ENCODE data around the gene MRPL12.

MRPL12 gene

DNA sequence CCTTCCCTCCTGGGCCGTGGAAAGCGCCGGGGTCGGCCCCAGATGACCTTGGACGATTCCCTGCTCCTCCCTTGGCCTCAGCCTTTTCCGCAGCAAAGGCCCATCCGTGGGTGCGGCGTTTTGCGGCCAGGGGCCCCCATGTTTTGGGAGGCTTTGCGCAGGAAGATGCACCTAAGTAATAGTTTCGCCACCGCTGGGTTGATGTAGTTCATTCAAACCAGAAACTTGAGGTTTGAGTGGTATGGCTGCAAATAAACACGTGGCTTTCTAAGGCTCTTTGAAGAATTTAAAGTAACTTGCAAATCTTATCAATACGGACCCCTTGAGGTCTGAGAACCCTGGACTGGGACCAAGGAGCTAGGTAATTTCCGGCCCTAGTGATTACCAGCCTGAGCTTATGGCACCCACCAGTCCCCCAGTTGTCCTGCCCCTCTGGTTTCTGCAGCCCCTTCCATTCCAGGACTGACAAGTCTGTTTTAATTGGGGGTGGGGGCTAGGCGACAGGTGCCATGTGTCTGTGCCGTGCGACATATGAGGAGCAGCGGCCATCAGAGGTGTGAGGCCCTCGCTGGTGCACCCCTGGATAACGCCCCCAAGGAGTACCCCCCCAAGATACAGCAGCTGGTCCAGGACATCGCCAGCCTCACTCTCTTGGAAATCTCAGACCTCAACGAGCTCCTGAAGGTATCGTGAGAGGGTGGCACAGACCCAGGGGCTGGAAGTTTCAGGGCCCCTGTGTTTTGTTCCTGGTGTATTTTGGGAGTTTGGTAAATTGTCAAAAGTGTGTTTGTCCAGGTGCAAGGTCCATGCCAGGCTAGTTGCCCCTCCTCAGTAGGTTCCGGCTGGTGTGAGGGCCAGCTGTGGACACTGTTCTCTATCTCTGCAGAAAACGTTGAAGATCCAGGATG, 834 bp downstream of the MRPL12 start:
- DNase-seq: peak; percentile 25

- no peak for DNase-seq
Observed at GRCh38 chr17:81705518-81706231, 2.5 kb downstream of the MRPL12 start.

GRCh38 chr17:81706232-81706611, 3.1 kb downstream of the MRPL12 start:
- DNase-seq: no peak

- no peak for DNase-seq
Observed at GRCh38 chr17:81706757-81707624, 3.8 kb downstream of the MRPL12 start.

DNA sequence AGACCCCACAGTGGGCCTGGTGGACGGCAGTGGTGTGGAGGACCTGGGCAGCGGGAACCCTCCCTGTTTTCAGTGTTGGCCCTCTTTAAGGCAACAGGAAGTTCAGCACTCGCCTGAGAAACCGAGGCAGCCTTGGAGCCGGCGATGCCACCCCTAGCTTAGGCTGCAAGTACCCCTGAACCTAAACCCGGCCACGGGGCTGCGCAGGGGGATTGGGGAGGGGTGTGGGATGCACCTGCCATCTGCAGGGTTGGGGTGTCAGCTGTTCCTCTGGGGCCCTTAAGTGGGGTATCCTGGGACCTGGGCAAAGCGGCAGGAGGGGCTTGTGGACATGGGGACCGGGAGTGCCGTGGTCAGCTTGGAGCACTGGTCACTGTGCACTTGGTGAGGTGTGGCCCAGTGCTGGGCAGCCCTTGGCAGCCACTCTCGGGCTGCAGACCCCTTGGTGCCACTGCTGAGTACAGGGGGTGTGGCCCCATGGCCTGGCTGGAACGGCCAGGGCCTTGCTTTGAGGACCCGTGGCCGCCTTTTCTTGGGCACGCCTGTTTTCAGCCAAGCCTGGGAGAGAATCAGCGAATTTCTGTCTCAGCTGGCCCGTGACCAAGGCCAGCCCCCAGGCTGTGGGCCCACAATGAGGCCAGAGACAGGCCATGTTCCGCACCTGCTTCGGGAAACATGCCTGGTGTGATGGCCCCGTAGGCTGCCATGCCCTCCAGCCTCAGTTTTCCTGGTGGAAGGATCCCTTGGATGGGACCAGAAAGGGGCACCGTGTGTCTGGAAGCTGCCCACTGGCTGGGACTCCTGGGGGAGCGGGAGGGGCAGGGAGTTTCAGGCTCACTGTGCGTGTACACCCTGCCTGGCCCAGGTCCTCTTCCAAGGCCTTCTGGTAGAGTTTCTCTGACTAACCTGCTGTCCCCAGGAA, 4.8 kb downstream of the MRPL12 start:
- DNase-seq: no peak

GRCh38 chr17:81708739-81709185, 5.6 kb downstream of the MRPL12 start:
- DNase-seq: no peak

- DNase-seq: no peak
Observed at GRCh38 chr17:81710514-81711308, 7.5 kb downstream of the MRPL12 start.

DNA sequence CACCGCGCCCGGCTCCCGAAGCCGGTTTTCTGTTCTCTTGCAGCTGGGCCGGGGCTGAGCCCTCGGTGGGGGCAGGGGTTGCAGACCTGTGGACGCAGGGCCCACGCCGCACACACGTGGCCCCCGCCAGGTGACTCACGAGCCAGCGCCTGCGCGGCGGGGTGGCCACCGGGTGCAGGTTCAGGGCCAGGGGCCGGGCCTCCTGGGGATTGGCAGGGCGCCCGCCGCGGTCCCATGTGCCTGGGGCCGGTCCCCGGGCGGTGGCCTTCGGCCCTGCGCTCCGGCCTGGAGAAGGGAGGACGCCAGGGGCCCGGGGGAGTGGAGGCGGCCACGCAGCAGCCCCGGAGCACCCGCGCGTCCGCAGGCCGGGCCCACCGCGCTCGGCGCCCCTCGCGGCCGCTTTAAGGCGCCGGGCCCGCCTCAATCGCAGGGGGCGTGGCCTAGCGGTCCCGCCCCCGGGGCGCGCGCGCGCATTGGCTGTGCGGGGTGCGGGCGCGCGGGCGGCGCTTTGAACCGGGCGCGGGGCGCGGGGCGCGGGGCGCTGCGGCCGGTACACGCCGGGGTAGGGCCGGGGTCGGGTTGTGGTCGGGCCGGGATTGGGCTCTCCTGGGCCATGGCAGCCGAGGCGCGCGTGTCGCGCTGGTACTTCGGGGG, 8.8 kb downstream of the MRPL12 start, which contains the start of gene SLC25A10:
SLC25A10 (plus strand) TSS at position 471 of the 654 bp plus-strand sequence; CDS start at position 614, 143 bp downstream.
- DNase-seq: peak; percentile 75

GRCh38 chr17:81712468-81713003, 9.4 kb downstream of the MRPL12 start:
- no peak for DNase-seq

DNA sequence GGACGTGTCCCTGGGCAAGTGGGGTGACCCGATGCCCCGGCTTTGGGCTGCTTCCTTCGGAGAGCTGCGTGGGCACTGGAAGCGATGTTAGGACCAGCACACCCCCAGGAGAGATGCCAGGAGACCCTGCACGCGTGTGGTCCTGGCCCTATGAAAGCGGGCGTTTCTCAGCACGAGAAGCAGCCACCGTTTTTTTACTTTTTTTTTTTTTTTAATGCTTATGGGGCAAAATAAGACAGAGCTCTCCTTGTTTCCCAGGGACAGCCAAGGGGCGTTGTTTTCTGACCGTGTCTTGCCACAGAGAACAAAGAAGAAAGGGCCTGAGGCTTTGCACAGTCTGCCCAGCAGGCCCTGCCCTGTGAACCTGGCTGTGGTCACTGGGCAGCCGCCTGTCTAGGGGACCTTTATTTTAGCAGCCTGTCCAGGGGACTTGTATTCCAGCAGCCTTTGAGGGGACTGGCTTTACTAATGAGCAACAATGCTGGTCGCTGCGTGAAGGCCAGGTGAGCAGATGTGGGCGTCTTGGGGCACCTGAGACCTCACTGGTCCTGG, 9.9 kb downstream of the MRPL12 start:
- DNase-seq: no peak

DNA sequence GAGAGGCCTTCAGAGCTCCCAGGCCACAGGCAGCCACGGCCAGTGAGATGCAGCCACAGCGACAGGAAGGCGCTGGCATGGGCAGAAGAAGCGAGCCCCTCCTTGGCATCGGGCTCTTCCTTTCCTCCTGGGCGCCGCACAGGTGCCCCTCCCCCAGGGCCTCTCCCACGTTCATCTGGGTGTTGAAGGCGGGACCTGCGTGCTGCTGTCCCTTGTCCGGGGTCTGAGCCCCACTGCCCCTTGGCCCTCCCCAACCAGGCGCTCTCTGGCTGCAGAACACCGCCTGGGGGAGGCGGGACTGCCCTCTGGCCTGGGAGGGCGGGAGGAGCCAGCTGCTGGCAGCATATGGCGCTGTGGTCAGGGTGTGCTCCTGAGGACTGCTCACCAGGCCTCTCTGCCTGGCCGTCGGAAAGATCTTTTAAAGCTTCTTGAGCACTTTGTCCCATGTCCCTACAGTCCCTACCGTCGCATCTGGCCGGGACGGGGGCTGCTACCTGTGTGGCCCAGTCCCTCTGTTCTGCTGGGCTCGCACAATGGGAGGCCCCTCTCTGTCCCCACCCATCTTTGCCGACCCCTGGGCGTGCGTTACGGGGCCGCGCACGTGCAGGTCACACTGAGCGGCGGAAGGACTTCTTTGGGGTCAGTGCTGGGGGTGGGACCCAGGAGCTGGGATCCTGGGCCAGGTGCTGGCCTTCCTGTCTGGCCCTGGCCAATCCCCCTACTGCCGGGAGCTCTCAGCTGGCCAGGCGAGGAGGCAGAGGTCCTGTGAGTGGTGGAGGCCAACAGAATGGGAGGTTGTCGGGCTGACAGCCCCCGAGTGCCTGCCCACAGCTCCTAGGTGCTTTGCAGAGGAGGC, 10.6 kb downstream of the MRPL12 start:
- DNase-seq: no peak

DNA sequence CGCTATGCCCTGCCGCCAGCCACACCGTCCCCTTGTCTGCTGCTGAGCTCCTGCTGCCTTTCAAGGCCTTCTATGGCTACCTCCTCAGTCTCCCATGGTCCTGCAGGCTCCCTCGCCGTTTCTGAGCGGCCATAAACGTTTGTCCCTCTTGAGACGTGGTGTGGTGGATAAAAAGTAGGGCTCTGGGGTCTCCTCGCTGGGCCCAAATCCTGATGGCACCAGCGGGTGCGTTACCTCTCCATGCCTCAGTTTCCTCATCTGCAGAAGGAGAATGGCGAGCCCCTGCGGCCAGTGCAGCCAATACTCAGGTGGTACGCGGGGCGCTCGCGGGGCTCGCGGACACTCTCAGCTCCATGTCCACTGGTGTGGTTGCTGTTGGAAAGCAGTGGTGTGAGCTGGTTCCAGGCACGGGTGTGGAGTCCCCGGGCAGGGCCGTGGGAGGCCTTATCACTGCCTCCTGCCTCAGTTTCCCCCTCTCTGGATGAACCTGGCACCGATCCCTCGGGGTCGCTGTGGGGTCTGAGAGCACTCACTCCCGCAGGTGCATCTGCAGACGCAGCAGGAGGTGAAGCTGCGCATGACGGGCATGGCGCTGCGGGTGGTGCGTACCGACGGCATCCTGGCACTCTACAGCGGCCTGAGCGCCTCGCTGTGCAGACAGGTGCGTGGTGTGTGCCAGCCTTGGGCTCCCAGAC, 11.4 kb downstream of the MRPL12 start:
- DNase-seq: no peak

DNA sequence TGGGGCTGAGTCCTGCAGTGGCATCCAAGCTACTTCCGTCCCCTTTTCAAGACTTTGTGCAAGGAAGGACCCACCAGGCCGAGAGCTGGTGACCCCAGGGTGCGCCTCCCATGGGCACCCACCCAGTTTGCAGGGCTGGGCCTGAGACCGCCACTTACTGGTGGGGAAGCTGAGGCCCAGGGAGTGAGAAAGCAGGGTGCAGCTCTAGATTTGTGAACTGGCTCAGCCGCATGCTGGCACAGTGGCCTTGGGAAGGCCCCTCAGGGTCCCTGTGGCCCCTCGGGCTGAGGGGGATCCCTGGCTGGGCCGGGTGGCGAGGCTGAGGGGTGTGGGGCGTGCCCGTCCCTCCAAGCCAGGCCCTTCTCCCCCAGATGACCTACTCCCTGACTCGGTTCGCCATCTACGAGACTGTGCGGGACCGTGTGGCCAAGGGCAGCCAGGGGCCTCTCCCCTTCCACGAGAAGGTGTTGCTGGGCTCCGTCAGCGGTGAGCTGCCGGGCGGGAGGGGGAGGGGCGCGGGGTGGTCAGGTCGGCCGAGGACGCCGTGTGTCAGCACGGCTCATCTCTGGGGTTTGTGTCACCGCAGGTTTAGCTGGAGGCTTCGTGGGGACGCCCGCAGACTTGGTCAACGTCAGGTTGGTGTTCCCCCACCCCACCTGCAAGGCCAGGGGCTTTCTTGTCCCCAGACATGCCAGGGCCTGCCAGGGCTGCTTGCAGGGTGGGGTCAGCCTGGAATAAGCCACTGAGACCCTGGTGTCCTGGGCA, 12.1 kb downstream of the MRPL12 start:
- DNase-seq: no peak

DNA sequence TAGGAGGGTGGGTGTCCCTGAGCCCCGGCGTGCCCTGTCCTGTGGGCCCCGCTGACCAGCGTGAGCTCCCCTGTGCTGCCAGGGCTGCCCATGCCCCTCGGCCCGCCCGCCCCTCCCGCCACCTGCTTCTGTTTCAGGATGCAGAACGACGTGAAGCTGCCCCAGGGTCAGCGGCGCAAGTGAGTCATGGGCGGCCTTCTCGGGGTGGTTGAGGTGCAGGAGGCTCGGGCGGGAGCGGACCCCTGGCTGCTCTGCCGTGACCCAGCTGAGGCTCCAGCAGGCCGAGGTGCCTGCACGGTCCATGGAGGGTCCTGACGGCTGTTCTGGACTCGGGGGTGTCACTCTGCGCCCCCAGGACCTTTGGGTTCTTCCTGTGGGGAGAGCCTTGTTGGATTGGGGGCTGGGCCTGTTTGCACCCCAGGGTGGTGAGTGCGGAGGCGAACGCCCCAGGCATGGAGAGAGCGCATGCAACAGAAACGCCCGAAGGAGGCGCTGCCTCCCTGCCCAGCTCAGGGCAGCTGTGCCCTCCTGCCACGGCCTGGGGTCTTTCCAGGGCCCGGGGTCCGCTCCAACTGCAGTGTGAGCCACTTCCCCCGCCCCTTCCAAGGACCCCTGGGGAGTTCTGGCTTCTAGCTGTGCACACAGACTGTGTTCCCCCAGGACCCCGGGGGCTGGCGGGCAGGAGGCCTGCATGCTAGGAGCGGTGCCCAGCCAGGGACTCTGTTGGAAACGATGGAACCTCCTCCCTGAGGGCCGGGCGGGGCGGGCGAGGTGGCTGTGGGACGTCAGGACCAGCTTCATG, 12.9 kb downstream of the MRPL12 start:
- no peak for DNase-seq

DNA sequence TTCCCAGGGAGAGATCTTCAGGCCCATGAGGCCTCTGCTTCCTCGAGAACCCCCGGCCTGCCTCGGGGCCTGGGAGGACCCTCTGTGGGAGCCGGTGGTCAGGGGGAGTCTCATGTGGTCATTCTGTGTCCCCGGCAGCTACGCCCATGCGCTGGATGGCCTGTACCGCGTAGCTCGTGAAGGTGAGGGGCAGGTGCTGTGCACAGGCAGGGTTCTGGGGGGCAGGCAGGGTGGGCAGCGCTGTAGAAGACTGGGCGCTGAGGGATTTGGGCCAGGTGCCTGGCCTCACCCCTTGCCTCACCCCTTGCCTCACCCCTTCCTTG, 13.5 kb downstream of the MRPL12 start:
- DNase-seq: no peak

DNA sequence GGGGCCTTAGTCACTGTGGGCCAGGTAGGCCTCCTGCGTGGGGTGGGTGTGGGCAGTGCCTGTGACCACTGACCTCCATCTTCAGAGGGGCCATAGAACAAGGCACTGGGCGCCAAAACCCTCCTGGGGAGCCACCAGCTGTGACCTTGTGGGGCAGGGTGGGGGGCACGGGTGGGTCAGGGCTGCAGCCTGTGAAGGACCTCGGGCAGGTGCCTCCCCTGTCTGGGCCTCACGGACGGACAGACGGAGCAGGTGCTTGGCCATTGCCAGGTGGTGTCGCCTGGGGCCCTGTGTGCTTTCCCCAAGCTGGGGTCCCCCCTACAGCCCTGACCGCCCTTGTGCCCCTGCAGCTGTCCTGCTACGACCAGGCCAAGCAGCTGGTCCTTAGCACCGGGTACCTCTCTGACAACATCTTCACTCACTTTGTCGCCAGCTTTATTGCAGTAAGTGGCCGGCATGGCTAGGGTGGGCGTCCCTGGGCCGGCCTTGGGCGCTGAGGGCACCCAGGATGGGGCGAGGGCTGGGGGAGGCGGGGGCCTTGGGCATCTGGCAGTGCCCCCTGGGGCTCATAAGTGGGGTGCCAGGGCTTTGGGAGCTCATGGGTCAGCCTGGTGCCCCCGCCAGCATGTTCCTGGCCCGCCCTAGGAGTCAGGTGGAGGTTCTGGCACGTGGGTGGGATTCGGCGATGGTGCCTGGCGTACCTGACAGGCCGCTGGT, 14.0 kb downstream of the MRPL12 start:
- DNase-seq: no peak

Measured in CD4-positive, alpha-beta T cell treated with Interleukin-17A for 1 hour (primary cell).